H1 (cell line): ENCODE results near the gene ZDHHC22. TPM values are rescaled to one million over a fixed set of nuclear protein-coding genes. Genes with fewer than 3 reads are reported as not detected.

Experiments used
- NANOG ChIP-seq: IDR thresholded peaks from 2 replicates; pipeline ENCODE4 v1.6.1; 2011; ENCODE audit warnings: low read length, low read depth, mild to moderate bottlenecking, inconsistent platforms; ENCODE audit not compliant: insufficient read depth, poor library complexity, severe bottlenecking
- RFX5 ChIP-seq: IDR thresholded peaks from 2 replicates; pipeline ENCODE4 v1.6.1; 2011; ENCODE audit warnings: low read depth, low read length, improper control_type of control experiment, borderline replicate concordance
- SP1 ChIP-seq: IDR thresholded peaks from 2 replicates; pipeline ENCODE4 v1.6.1; 2011; ENCODE audit warnings: low read depth, low read length
- SP2 ChIP-seq: IDR thresholded peaks from 2 replicates; pipeline ENCODE4 v1.6.1; 2012; ENCODE audit warnings: mild to moderate bottlenecking, low read length, inconsistent platforms
- ZNF274 ChIP-seq: IDR thresholded peaks from 2 replicates; pipeline ENCODE4 v1.7.0; 2012; ENCODE audit warnings: low read length, borderline replicate concordance; ENCODE audit errors: extremely low read depth
- polyA plus RNA-seq, 7 experiments: library from polyadenylated mRNA; depleted of rRNA in 3 of 7; stranded (reverse) in 5 of 7; unstranded in 2 of 7; fragments of >200 nt in 5 of 7; fragments of 200-250 nt in 2 of 7; gene quantifications; 1 replicate in 5 of 7; 2 replicates in 1 of 7; 4 replicates in 1 of 7; pipeline versions ENCODE4 v1.2.1 to v1.2.3, GENCODE V29; 2011 to 2013; ENCODE audit warnings: missing spikeins in 2 of 7, mixed read lengths in 2 of 7
- total RNA-seq: library from RNA; stranded (reverse); fragmentation: NEBNext Ultra II Directional; extraction: Animal tissue kit (Norgen Biotek cat#: 25700); gene quantifications from 2 replicates; pipeline ENCODE4 v1.2.1, GENCODE V29; 2021
- TF ChIP-seq, protein P1 (sequence below): IDR thresholded peaks from 2 replicates; pipeline ENCODE4 v1.6.1; 2011; ENCODE audit warnings: low read depth, mild to moderate bottlenecking, low read length; ENCODE audit not compliant: insufficient read depth

Gene ZDHHC22
- total and polyA plus RNA-seq, 2 of the 8 experiments (the other 6 are each of a cell fraction or from before 2014, with no cell fraction given) = 23.8 to 55.2 TPM

GRCh38 chr14:77091518-77091917 lies 50.1 kb downstream of the ZDHHC22 start (continued):
- TF ChIP-seq, protein P1, sequence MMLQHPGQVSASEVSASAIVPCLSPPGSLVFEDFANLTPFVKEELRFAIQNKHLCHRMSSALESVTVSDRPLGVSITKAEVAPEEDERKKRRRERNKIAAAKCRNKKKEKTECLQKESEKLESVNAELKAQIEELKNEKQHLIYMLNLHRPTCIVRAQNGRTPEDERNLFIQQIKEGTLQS = no peak
- TF ChIP-seq ZNF274 (no peak), SP2 (no peak), RFX5 (no peak), SP1 (no peak), NANOG (no peak)
- TF ChIP-seq, all 59 proteins: peak for 0
